Tibial nerve (tissue), 4 donors: Measurements from ENCODE around the gene ZNF519. TPM values are rescaled to one million over a fixed set of nuclear protein-coding genes. Genes with fewer than 3 reads are reported as not detected.

Experiments
- DNase-seq, 2 donors: peaks; one replicate each; pipeline ENCODE4 v3.0.0-alpha.2; 2019; ENCODE audit warnings: low spot score in 2 of 2
- H3K27ac ChIP-seq, 4 donors: fragments of 200-600 bp; sonication (generic) in 3 of 4; one replicate each; pipeline ENCODE4 v1.5.1; 2017 to 2019; ENCODE audit warnings: mild to moderate bottlenecking in 1 of 4
- H3K27me3 ChIP-seq, 2 donors: fragments of 200-600 bp; sonication (generic) in 1 of 2; one replicate each; pipeline versions ENCODE4 v1.5.1 to v1.6.0; 2017 to 2019
- H3K36me3 ChIP-seq, 3 donors: fragments of 200-600 bp; sonication (generic); one replicate each; pipeline ENCODE4 v1.5.1; 2018 to 2019
- H3K4me1 ChIP-seq, 4 donors: fragments of 200-600 bp; sonication (generic) in 3 of 4; one replicate each; pipeline ENCODE4 v1.5.1; 2017 to 2019
- H3K4me3 ChIP-seq, 4 donors: fragments of 200-600 bp; sonication (generic) in 3 of 4; one replicate each; pipeline ENCODE4 v1.5.1; 2017 to 2019; ENCODE audit warnings: mild to moderate bottlenecking in 1 of 4, moderate library complexity in 1 of 4
- H3K9me3 ChIP-seq, 4 donors: fragments of 200-600 bp; sonication (generic) in 3 of 4; one replicate each; pipeline ENCODE4 v1.5.1; 2017 to 2019
- EP300 ChIP-seq, 2 donors: sonication (generic); formaldehyde crosslinking; IDR thresholded peaks; one replicate each; pipeline ENCODE4 v1.6.1; 2017; ENCODE audit warnings: antibody characterized with exemption in 2 of 2, mild to moderate bottlenecking in 1 of 2
- POLR2A ChIP-seq, 2 donors: fragments of 450-650 bp; IDR thresholded peaks; one replicate each; pipeline ENCODE4 v1.6.1; 2017; ENCODE audit warnings: antibody characterized with exemption in 2 of 2, mild to moderate bottlenecking in 2 of 2, moderate library complexity in 2 of 2
- WGBS, 2 donors: methylation state at CpG; one replicate each; pipeline ENCODE4 v1.1.5; 2018; 5-methylcytosine and 5-hydroxymethylcytosine counted together
- total RNA-seq, 4 donors: library from RNA; depleted of rRNA; stranded (reverse); fragments of >200 nt; gene quantifications; one replicate each; pipeline ENCODE4 v1.1.0, GENCODE V29; 2016
- TF ChIP-seq, protein P1 (sequence below), 5 experiments: fragments of 200-600 bp in 3 of 5; fragments of 450-650 bp in 2 of 5; sonication (generic) in 3 of 5; IDR thresholded peaks; one replicate each; pipeline ENCODE4 v1.5.1; 2016 to 2019; ENCODE audit warnings: antibody characterized with exemption in 5 of 5, mild to moderate bottlenecking in 3 of 5, moderate library complexity in 2 of 5

The ZNF519 gene
- total RNA-seq, 4 donors from 2014 or later: 3.0 to 11.4 (median 9.5) TPM

DNA sequence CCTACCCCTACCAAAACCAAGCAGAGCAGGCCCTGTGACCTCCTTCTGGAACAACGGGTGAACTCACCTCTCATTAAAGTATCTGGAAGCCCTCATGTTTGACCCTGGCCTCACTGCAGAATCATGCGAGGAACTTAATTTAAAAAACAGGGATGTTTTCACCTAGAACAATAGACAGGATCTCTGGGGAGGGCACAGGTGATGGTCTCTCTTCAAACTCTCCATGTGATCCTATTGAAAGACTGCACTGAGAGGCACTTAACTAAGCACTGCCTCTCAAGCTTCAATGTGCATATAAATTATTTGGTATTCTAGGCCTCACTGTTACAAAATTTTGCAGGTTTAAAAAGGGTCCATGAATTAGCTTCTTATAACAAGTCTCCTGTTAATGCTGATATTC lies 7.5 kb downstream of the ZNF519 start:
- H3K36me3 ChIP-seq: no peaks in the 10 kb centered on the region
- WGBS, 2 donors: 41 to 53% methylated on average over 2 of the region's 2 CpGs

DNA sequence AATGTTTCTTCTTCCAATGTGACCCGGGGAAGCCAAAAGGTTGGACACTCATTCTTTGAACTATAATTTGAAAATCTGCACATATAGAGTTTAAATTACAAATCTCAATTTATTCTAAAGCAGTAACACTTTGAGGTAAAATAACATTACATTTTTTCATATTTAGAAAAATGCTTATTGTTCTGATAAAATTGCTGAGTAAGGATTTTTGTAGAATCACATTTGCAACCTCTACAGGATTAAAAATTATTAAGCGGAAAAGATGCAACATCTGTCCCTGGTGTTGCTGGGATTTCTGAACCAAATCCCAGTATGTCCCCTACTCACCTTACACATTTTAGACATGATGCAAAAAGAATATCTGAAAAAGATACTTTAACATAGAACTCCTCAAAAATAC lies 10.1 kb downstream of the ZNF519 start:
- H3K4me1 ChIP-seq: peaks cover 0 to 3% (median 0%) of the 10 kb centered on the region in 4 donors
- WGBS, 2 donors: 95 to 98% methylated on average over 2 of the region's 2 CpGs
- no peak overlapping the region for H3K27ac ChIP-seq

More for the DNA sequence above, 7.5 kb downstream of the ZNF519 start:
- Histone ChIP-seq H3K4me3 (no peak overlapping the region), H3K4me1 (peaks cover 0 to 3% (median 0%) of the 10 kb centered on the region in 4 donors), H3K27ac (no peak overlapping the region), H3K9me3 (no peaks in the 10 kb centered on the region), H3K27me3 (no peaks in the 10 kb centered on the region)
- no peak for DNase-seq
- TF ChIP-seq, protein P1, sequence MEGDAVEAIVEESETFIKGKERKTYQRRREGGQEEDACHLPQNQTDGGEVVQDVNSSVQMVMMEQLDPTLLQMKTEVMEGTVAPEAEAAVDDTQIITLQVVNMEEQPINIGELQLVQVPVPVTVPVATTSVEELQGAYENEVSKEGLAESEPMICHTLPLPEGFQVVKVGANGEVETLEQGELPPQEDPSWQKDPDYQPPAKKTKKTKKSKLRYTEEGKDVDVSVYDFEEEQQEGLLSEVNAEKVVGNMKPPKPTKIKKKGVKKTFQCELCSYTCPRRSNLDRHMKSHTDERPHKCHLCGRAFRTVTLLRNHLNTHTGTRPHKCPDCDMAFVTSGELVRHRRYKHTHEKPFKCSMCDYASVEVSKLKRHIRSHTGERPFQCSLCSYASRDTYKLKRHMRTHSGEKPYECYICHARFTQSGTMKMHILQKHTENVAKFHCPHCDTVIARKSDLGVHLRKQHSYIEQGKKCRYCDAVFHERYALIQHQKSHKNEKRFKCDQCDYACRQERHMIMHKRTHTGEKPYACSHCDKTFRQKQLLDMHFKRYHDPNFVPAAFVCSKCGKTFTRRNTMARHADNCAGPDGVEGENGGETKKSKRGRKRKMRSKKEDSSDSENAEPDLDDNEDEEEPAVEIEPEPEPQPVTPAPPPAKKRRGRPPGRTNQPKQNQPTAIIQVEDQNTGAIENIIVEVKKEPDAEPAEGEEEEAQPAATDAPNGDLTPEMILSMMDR (IDR thresholded peaks at IDR 0.05): no peak
- no peak for TF ChIP-seq EP300 (IDR thresholded peaks at IDR 0.05)
- no peak for TF ChIP-seq POLR2A (IDR thresholded peaks at IDR 0.05)

DNA sequence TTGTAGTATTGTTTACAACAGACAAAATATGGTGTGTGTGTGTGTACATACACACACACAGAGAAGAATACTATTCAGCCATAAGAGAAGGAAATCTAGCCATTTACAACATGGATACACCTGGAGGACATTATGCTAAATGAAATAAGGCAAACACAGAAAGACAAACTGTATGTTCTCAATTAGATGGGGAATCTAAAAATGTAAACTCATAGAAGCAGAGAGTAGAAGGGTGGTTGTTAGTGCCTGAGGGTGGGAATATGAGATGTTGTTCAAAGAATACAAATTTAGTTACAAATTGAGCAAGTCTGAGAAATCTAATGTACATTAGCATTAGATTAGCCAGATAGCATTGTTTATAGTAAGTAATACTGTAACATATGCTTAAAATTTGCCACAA lies 11.3 kb downstream of the ZNF519 start:
- TF ChIP-seq EP300 (IDR thresholded peaks at IDR 0.05): no peak
- Histone ChIP-seq H3K27ac (no peak overlapping the region), H3K9me3 (peaks cover 0 to 10% (median 2%) of the 10 kb centered on the region in 4 donors), H3K36me3 (peaks cover 0 to 20% (median 0%) of the 10 kb centered on the region in 3 donors), H3K4me3 (no peak overlapping the region), H3K27me3 (no peaks in the 10 kb centered on the region), H3K4me1 (peaks cover 0 to 3% (median 0%) of the 10 kb centered on the region in 4 donors)
- no peak for DNase-seq

More for the DNA sequence above, 10.1 kb downstream of the ZNF519 start:
- no peak for DNase-seq
- Histone ChIP-seq H3K9me3 (no peaks in the 10 kb centered on the region), H3K36me3 (peaks cover 0 to 14% (median 0%) of the 10 kb centered on the region in 3 donors), H3K4me3 (no peak overlapping the region), H3K27me3 (no peaks in the 10 kb centered on the region)
- no peak for TF ChIP-seq EP300 (IDR thresholded peaks at IDR 0.05)
- no peak for TF ChIP-seq POLR2A (IDR thresholded peaks at IDR 0.05)
- TF ChIP-seq, protein P1 (IDR thresholded peaks at IDR 0.05): no peak

GRCh38 chr18:14117606-14118005 lies 14.6 kb downstream of the ZNF519 start:
- no peak for DNase-seq
- Histone ChIP-seq H3K4me1 (no peaks in the 10 kb centered on the region), H3K36me3 (peaks cover 0 to 28% (median 0%) of the 10 kb centered on the region in 3 donors), H3K9me3 (peaks cover 0 to 36% (median 5%) of the 10 kb centered on the region in 4 donors), H3K27me3 (no peaks in the 10 kb centered on the region), H3K27ac (no peak overlapping the region), H3K4me3 (no peak overlapping the region)
- WGBS, 2 donors: 90 to 93% methylated on average over 2 of the region's 2 CpGs
- no peak for TF ChIP-seq POLR2A (IDR thresholded peaks at IDR 0.05)
- no peak for TF ChIP-seq EP300 (IDR thresholded peaks at IDR 0.05)
- TF ChIP-seq, protein P1 (IDR thresholded peaks at IDR 0.05): no peak

- Histone ChIP-seq H3K4me3 (no peak overlapping the region), H3K27me3 (no peaks in the 10 kb centered on the region), H3K27ac (no peak overlapping the region), H3K4me1 (no peaks in the 10 kb centered on the region), H3K9me3 (peaks cover 0 to 64% (median 26%) of the 10 kb centered on the region in 4 donors), H3K36me3 (peaks cover 0 to 20% (median 0%) of the 10 kb centered on the region in 3 donors)
- TF ChIP-seq POLR2A (IDR thresholded peaks at IDR 0.05) (no peak), EP300 (IDR thresholded peaks at IDR 0.05) (no peak)
- TF ChIP-seq, protein P1 (IDR thresholded peaks at IDR 0.05): no peak
- 100% methylated on average over 3 of the region's 3 CpGs for WGBS, 2 donors
- no peak for DNase-seq
Observed at GRCh38 chr18:14106906-14107305, 25.3 kb downstream of the ZNF519 start.
